SJSA1 (cell line): ENCODE data around the gene PSMG4. TPM values are rescaled to one million over a fixed set of nuclear protein-coding genes. Genes with fewer than 3 reads are reported as not detected.

ENCODE experiments used
- DNase-seq, 2 experiments: peaks; one replicate each; pipeline ENCODE4 v3.0.0-alpha.2; 2015 to 2020; ENCODE audit warnings: low spot score in 2 of 2, low read depth in 1 of 2
- H3K27ac ChIP-seq: fragments of 250-450 bp; sonication (Bioruptor Pico); 2 replicates; pipeline ENCODE4 v1.5.1; 2020; ENCODE audit warnings: mild to moderate bottlenecking, moderate library complexity
- H3K27me3 ChIP-seq: fragments of 250-450 bp; sonication (Bioruptor Pico); replicated peaks from 2 replicates; pipeline ENCODE4 v1.5.1; 2020; ENCODE audit warnings: mild to moderate bottlenecking, moderate library complexity
- H3K36me3 ChIP-seq: fragments of 250-450 bp; sonication (Bioruptor Pico); 2 replicates; pipeline ENCODE4 v1.5.1; 2020; ENCODE audit warnings: mild to moderate bottlenecking
- H3K4me1 ChIP-seq: fragments of 250-450 bp; sonication (Bioruptor Pico); replicated peaks from 2 replicates; pipeline ENCODE4 v1.6.1; 2021; ENCODE audit warnings: mild to moderate bottlenecking
- H3K4me3 ChIP-seq: fragments of 250-450 bp; sonication (Bioruptor Pico); 2 replicates; pipeline ENCODE4 v1.5.1; 2020; ENCODE audit warnings: mild to moderate bottlenecking
- H3K9me3 ChIP-seq: fragments of 250-450 bp; sonication (Bioruptor Pico); replicated peaks from 2 replicates; pipeline ENCODE4 v1.5.1; 2020; ENCODE audit warnings: mild to moderate bottlenecking
- total RNA-seq: library from RNA; depleted of rRNA; stranded (reverse); fragments of >200 nt; shearing (Covaris generic); gene quantifications from 2 replicates; pipeline ENCODE4 v1.2.3, GENCODE V29; 2014; rRNA removed

Gene PSMG4
- total RNA-seq, 1 experiment from 2014 or later = 16.1 TPM

DNA sequence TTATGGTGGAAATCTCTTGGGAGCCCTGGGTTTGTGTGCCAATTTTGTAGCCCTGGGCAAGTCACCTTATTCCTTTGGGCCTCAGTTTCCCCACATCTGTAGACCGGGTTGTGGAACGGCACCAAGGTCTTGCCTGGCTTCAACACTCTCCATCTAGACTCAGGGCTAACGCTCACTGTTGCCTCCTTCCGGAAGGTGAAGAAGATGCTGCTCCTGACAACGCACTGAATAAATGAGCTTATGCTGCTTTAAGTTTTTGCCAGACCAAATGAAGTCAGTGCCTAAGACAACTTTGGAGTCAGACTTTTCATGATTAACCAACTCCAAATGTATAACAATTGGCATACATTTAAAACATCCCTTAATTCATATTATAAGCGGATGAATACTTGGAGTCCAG lies 53.1 kb downstream of the PSMG4 start:
- Histone ChIP-seq H3K27me3 (no peaks in the 10 kb centered on the region), H3K9me3 (no peaks in the 10 kb centered on the region), H3K4me1 (no peaks in the 10 kb centered on the region), H3K4me3 (no peak overlapping the region), H3K36me3 (no peaks in the 10 kb centered on the region), H3K27ac (no peak overlapping the region)
- no peak for DNase-seq

DNA sequence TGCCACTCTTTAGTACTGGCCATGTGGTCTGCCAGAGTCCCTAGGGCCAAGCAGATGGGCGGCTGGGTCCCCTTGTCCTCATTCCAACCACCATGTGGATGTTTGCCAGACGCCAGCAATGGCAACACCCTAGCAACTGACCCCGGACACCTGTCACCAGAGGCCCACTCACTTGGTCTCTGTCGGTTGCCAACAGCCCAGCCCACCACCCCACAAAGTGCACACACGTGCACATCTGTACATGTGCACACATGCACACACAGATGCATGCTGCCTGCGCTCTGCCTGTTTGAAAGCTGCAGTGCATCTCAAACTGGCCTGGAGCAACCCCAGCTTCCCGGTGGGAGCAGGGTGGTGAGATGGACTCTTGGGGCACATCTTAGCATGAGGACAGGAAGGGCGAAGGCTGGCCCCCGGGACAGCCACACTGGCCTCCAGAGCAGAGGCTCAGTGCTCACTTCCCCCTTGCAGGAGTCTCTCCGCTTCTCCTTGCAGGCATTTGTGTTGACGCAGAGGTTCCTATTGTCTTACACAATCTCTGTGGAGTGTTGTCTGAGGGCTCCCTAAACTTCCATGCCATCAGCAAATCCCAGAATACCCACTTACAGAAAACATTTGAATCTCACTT lies 54.0 kb downstream of the PSMG4 start:
- H3K36me3 ChIP-seq = no peaks in the 10 kb centered on the region
- H3K9me3 ChIP-seq = no peaks in the 10 kb centered on the region
- H3K4me1 ChIP-seq = no peaks in the 10 kb centered on the region
- H3K27ac ChIP-seq = no peak overlapping the region
- H3K4me3 ChIP-seq = no peak overlapping the region
- no peak for DNase-seq
- H3K27me3 ChIP-seq = no peaks in the 10 kb centered on the region

DNA sequence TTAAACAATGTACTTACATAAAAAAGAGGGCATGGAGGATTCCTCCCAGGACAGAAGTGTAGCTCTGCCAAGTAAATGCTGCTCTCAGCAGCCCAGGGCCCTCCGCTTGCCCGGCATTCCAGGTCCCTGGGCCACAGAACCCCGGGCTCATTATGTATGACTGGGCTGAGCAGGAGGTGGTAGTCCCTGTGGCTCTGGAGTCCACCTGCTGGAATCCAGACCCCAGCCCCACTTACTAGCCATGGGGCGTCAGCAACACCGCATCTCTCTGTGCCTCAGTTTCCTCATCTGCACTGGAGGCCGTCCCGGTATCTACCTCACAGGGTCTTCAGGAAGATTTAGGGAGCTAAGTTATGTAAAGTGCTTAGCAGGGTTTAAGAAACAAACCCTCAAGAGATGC lies 55.4 kb downstream of the PSMG4 start:
- H3K36me3 ChIP-seq = no peaks in the 10 kb centered on the region
- H3K4me3 ChIP-seq = no peak overlapping the region
- H3K4me1 ChIP-seq = no peaks in the 10 kb centered on the region
- no peak overlapping the region for H3K27ac ChIP-seq
- DNase-seq = no peak
- no peaks in the 10 kb centered on the region for H3K9me3 ChIP-seq
- H3K27me3 ChIP-seq = no peaks in the 10 kb centered on the region

DNA sequence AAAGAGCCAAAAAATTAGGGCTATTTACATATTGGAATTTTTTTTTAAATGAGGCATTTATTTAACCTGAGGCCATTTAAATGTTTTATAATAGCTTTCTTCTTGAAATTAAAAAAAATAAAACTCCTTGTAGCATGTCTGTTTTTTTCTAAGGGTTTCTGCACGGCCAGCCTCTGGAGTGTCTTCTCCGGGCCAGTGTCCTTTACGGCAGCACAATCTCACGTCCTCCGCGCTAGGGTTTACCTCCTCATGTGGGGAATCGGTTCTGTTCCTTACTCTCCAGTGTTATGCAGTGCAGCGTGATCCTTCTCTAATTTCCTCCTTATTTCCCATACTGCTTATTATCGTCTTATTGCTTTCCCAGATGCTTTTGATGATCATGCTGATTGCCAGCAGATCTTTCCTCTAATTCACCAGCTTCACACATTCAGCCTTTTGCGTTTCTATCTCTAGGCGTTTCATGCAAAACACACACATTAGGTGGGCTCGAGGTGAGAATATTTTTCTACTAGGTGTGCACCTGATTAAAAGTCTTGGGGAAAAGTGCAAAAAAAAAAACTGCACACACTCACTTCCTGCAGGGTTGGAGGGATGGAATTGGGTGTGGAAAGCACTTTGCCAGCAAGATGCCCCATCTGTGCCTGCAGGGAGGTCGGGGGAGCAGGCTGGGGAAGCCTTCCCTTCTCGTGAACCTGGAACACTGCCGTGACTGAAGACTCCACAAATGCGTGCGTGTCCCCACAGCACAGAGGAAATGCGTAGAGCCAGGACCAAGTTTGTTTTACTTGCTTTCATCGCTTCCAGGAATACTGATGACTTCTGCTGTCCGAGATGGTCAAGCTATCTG lies 56.1 kb downstream of the PSMG4 start:
- H3K27me3 ChIP-seq = no peaks in the 10 kb centered on the region
- no peaks in the 10 kb centered on the region for H3K9me3 ChIP-seq
- DNase-seq = no peak

DNA sequence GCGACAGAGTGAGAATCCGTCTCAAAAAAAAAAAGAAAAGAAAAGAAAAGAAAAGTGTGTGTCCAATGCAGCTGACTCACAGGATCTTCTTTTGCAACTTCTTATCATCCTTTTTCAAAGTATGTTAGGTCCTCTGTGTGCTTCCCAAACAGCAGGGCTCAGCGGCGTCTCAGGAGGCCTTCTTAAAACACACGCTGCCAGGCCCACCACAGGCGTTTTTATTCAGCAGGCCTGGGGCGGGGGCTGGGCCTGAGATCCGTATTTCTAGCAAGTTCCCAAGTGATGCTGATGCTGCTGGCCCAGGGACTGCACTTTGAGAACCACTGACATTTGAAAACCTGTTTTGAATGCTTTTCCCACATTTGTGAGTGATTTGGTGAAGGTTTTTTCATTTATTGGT lies 57.1 kb downstream of the PSMG4 start:
- H3K36me3 ChIP-seq = no peaks in the 10 kb centered on the region
- H3K9me3 ChIP-seq = no peaks in the 10 kb centered on the region
- no peak for DNase-seq
- no peak overlapping the region for H3K27ac ChIP-seq
- no peak overlapping the region for H3K4me3 ChIP-seq
- no peaks in the 10 kb centered on the region for H3K27me3 ChIP-seq
- no peaks in the 10 kb centered on the region for H3K4me1 ChIP-seq

More for the DNA sequence above, 56.1 kb downstream of the PSMG4 start:
- no peaks in the 10 kb centered on the region for H3K36me3 ChIP-seq
- no peaks in the 10 kb centered on the region for H3K4me1 ChIP-seq
- no peak overlapping the region for H3K27ac ChIP-seq
- H3K4me3 ChIP-seq = no peak overlapping the region

DNA sequence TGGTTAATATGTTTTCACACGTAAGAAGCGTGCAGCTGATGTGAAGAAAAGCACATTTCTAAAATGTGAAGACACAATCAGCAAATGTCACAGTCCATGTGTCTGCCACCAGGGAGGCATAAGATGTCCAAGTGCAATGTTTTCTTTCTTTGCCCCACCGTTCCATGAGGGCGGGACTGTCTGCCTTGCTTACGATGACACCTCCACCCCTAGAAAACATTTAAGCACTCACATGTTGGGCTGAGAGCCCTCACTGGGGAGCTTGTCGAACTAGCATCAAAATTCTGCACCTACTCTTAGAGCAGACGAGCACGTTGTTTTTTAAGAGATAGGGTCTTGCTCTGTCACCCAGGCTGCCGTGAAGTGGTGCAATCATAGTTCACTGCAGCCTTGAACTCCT lies 57.6 kb downstream of the PSMG4 start:
- H3K27me3 ChIP-seq = no peaks in the 10 kb centered on the region
- DNase-seq = no peak
- H3K4me3 ChIP-seq = no peak overlapping the region
- no peaks in the 10 kb centered on the region for H3K4me1 ChIP-seq
- H3K36me3 ChIP-seq = no peaks in the 10 kb centered on the region
- no peak overlapping the region for H3K27ac ChIP-seq
- H3K9me3 ChIP-seq = no peaks in the 10 kb centered on the region

DNA sequence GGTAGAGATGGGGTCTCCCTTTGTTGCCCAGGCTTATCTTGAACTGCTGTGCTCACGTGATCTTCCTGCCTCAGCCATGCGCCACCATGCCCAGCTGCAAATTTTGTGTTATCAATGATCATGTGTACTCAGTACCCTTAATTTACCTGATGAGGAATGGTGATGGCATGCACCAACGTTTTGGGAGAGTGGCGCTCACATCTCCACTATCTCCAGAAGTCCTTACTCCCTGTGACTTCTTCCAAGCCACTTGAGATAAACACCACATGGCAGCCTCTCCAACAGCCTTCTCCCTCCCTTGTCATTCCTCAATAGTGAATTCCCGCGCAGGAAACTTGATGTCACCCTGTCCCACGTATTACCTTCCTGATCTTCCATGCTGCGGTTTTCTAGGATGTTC lies 58.1 kb downstream of the PSMG4 start:
- no peaks in the 10 kb centered on the region for H3K36me3 ChIP-seq
- H3K4me1 ChIP-seq = no peaks in the 10 kb centered on the region
- no peak overlapping the region for H3K4me3 ChIP-seq
- no peak for DNase-seq
- no peaks in the 10 kb centered on the region for H3K27me3 ChIP-seq
- no peaks in the 10 kb centered on the region for H3K9me3 ChIP-seq
- H3K27ac ChIP-seq = no peak overlapping the region

Other genes with a start within 250 kb of the PSMG4 start
- gene RIPK1, start 190.5 kb upstream of the PSMG4 start, total RNA-seq = 12.6 and 20.2 TPM in 2 replicates
- 16.8 and 18.7 TPM in 2 replicates for gene BPHL, start 140.2 kb upstream of the PSMG4 start, total RNA-seq
- gene TUBB2A, start 101.4 kb upstream of the PSMG4 start, total RNA-seq = 212 and 289 TPM in 2 replicates
- gene TUBB2B, start 31.3 kb upstream of the PSMG4 start, total RNA-seq = 33.1 and 49.5 TPM in 2 replicates
- 0.53 and 2.7 TPM in 2 replicates for gene SLC22A23, start 198.1 kb downstream of the PSMG4 start, total RNA-seq